NCI-H1694 treated with DMSO at 0.1 percent for 48 hours (cell line): ENCODE results near the gene GLRX5.
A peak's percentile ranks its signal among the peaks of the same experiment; 100 is the strongest.
"Not testable (repeated sequence)": the region's sequence is repeated elsewhere in the genome, so short reads cannot be mapped to it uniquely, and the experiment has no call there.

ENCODE experiments used
- DNase-seq: peaks from one replicate; lab custom pipeline; 2025; lab: John Stamatoyannopoulos, UW

GLRX5 gene

DNA sequence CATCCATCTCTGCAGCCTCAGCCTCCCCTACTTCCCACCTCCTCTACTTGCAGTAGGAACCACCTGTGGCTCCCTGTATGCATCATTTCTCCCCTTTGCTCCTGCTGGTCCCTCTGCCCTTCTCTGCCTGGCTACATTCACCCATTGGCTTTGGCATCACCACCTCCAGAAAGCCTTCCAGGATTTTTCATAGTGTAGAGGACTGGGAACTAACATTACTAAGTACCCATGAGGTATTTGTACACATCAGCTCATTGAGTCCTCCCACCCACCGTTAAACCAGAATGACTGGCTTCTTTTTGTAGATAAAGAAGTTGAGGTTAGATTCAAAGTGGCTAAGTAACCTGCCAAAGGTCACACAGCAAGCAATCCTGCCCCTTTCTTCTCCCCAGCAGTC, 35.5 kb upstream of the GLRX5 start:
- DNase-seq = no peak

GRCh38 chr14:95500201-95500681, 34.6 kb upstream of the GLRX5 start:
- no peak for DNase-seq

DNA sequence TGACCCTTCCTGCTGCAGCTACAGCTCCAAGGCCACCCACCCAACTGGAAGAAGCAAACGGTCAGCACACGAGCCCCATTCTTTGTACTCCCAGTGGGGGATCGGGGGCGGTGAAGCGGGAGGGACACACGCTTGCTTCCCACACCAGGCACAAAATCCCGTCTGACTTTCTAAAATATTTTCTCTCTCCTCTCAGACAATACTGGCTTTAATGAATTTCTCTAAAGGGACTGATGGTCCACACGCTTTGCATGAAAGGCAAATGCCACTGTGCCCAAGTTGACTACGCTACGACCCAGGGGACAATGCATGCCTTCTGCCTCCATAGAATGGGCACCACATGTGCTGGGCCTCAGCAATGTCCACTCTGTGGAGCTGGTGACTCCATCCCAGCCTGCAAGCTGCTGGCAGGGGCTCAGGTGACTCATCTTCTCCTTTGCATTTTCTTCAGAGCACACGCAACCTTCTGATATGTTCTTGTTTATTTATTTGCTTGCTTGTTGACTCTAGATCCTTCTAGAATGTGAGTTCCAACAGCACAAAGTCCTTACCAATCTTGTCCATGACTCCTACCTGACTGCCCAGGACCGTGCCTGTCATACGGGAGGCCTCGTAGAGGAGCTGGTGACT, 34.0 kb upstream of the GLRX5 start:
- DNase-seq = no peak

GRCh38 chr14:95502381-95502950, 32.4 kb upstream of the GLRX5 start:
- DNase-seq = no peak

- DNase-seq = no peak
Measured at GRCh38 chr14:95503365-95504134, 31.3 kb upstream of the GLRX5 start.

- no peak for DNase-seq
Measured at GRCh38 chr14:95504135-95505029, 30.5 kb upstream of the GLRX5 start.

DNA sequence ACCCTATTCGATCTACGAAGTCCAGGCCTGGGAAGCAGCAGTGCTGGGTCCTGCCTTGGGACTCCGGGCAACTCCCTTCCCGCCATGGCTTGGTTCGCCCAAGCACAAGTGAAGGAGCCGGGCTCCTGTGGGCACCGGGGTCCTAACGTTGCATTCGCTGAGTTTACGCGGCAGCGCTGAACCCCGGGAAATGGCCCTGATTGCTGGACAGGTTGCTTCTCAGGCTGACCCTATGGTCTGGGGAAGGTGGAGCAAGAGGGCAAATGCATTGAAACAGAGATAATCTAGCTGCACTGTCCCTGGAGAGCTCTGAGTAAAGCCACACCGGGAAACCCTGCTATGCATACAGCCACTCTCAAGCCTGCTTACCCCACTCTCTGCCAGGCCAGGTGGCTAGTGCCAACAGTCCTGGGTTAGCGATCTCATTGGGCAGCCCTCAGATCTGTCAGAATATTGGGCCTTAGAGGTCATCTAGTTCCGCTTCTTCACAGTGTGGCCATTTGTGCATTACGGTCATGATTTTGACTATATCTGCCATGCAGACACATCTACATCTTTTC, 29.7 kb upstream of the GLRX5 start:
- DNase-seq = no peak

- no peak for DNase-seq
Measured at GRCh38 chr14:95507174-95507573, 27.7 kb upstream of the GLRX5 start.

DNA sequence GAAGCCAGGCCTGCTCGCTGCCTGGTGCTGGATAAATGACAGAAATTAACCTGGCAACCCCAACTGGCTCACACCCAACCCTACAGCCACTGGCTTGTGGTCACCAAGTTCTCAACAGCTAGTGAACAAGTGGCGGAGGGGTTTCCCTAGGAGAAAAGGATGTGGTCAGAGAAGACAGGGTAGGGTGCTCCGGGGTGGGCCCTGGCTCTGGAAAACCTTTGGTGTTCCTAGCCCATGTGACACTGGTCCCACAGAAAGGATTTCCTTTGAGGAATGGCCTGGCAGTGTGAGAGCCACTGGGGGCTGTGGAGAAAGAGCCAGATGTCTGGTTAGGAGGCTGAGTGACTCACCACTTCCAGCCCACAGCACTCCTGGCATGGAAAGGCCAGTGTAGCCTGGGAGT, 27.1 kb upstream of the GLRX5 start:
- no peak for DNase-seq

GRCh38 chr14:95508377-95508776, 26.5 kb upstream of the GLRX5 start:
- no peak for DNase-seq

GRCh38 chr14:95509495-95509894, 25.4 kb upstream of the GLRX5 start:
- DNase-seq = no peak

GRCh38 chr14:95510344-95510743, 24.5 kb upstream of the GLRX5 start:
- not testable (repeated sequence) for DNase-seq

- DNase-seq = no peak
Measured at GRCh38 chr14:95510804-95511203, 24.0 kb upstream of the GLRX5 start.

- no peak for DNase-seq
Measured at GRCh38 chr14:95511687-95512086, 23.2 kb upstream of the GLRX5 start.

DNA sequence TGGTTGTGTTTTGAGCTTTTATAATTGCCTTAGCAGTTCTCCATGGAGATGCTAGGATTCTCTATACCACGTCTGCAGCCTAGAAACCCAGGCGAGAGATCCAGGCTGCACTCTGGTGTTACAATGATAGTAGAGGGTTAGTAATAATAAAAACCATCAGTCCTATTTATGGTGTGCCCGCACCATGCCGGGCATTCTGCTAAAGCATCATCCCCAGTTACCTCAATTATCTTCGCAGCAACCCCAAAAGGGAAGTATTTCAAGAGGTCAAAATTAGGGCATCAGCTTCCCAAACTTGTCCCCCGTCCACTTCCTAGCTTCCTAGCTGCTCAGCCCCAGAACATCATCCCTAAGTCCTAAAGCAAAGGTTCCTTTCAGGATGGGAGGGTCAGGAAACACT, 21.6 kb upstream of the GLRX5 start:
- DNase-seq = no peak

DNA sequence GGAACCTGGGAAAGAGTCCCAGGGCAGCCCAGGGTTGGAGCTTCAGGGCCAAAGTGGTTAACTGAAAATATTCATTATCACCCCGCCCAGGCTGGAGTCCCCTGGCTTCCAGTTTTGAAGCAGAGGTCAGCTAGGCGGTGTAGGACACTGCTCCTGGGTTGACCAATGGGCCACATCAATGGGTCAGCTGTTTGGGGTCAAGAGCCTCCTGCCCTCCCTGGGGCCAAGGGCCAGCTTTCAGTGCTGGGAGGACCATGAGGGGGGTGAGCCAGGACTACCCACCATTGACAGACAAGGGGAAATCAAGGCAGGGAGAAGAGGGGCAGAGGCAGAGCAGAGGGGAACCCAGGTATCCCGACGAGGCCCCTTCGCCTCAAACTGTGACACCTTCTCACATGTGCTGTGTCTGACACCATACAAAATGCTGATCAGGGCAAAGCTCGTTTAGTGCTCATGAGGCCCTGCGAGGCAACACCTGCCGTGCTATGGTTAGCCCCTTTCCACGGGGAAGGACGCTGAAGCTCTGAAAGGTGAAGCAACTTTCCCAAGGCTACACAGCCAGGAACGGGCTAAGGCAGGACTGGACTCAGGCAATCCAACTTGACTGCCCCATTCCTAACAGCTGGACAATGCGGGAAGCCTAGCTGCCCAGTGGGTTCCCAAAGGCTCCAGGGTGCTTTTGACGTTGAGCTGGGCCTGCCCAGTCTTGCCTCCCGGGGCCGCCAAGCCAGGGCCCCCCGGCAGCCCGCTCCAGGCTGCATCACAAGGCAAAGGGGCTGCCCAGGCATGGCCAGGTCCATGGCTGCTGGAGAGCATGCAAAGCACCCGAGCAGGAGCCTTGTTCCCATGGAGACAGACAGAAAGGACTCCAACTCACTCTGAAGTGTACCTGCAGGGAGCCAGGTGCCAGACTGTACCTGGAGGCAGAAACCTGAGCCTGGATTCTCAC, 20.4 kb upstream of the GLRX5 start:
- no peak for DNase-seq

DNA sequence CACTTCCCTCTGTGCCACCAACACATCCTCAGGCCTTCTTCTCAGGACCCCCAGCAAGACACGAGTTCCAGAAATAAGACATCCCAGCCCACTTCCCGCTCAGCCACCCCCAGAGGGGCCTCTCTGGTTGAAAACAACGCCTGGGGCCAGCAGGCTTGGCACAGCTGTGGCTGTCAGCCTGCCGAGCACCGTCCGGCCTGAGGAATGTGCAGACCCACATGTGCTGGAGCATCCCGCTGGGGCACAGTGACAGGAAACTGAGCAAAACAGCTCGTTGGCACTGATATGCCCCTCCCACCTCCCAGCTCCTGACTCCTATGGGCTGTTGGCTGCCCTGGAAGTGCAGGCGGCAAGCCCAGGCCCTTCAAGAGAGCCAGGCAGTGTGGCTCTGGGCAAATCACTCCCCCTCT, 19.8 kb upstream of the GLRX5 start:
- DNase-seq = no peak

GRCh38 chr14:95515596-95516552, 19.0 kb upstream of the GLRX5 start:
- peak; percentile 70 for DNase-seq

- DNase-seq = no peak
Measured at GRCh38 chr14:95516554-95517181, 18.2 kb upstream of the GLRX5 start, which contains the start of gene SYNE3. SYNE3 (minus strand) TSS chr14:95516650; CDS start chr14:95475821, 40,829 bp downstream.
